Left lung (tissue), 10 donors: Measurements from ENCODE around the gene DPP8. TPM values are rescaled to one million over a fixed set of nuclear protein-coding genes. Genes with fewer than 3 reads are reported as not detected.
A peak's percentile ranks its signal among the peaks of the same experiment; 100 is the strongest.
"Not testable (repeated sequence)": the region's sequence is repeated elsewhere in the genome, so short reads cannot be mapped to it uniquely, and the experiment has no call there.

Source experiments
- ATAC-seq: fragments of 200-7000 bp; cut with Tn5 transposase; one replicate; pipeline ENCODE4 v1.9.1; 2020; ENCODE audit warnings: moderate library complexity
- DNase-seq, 4 donors: peaks; one replicate each; pipeline ENCODE4 v3.0.0-alpha.2; 2013 to 2020
- H3K27ac ChIP-seq, 2 donors: fragments of 200-600 bp; sonication (generic) in 1 of 2; one replicate each; pipeline versions ENCODE4 v1.5.0 to v1.8.0; 2020 to 2021
- H3K27me3 ChIP-seq, 2 donors: fragments of 200-600 bp; sonication (generic) in 1 of 2; one replicate each; pipeline versions ENCODE4 v1.5.0 to v1.8.0; 2020 to 2021
- H3K36me3 ChIP-seq, 2 donors: fragments of 200-600 bp; sonication (generic) in 1 of 2; one replicate each; pipeline versions ENCODE4 v1.5.0 to v1.8.0; 2020 to 2021
- H3K4me1 ChIP-seq, 2 donors: fragments of 200-600 bp; one replicate each; pipeline ENCODE4 v1.8.0; 2021
- H3K4me3 ChIP-seq, 2 donors: fragments of 200-600 bp; sonication (generic) in 1 of 2; one replicate each; pipeline versions ENCODE4 v1.5.0 to v1.8.0; 2020 to 2021; ENCODE audit warnings: mild to moderate bottlenecking in 1 of 2
- H3K9me3 ChIP-seq, 2 donors: fragments of 200-600 bp; sonication (generic) in 1 of 2; one replicate each; pipeline versions ENCODE4 v1.5.0 to v1.8.0; 2020 to 2021
- CTCF ChIP-seq, 2 donors: fragments of 200-600 bp; sonication (generic) in 1 of 2; IDR thresholded peaks; one replicate each; pipeline versions ENCODE4 v1.5.0 to v1.8.0; 2021; ENCODE audit warnings: antibody characterized with exemption in 2 of 2
- intact Hi-C, 2 donors: fragments of 100-400 bp; cut with DNase I; formaldehyde crosslinking; loops; one replicate each; pipeline versions ENCODE4 v1.11.2 to v1.14.2; 2022
- polyA plus RNA-seq, 6 donors: library from polyadenylated mRNA; unstranded; fragments of 120-200 nt; gene quantifications; one replicate each; pipeline ENCODE4 v1.2.1, GENCODE V29; 2013; ENCODE audit not compliant: insufficient read length in 6 of 6
- total RNA-seq, 2 donors: library from RNA; stranded (reverse); fragmentation: NEBNext Ultra II Directional; extraction: Animal tissue kit (Norgen Biotek cat#: 25700); gene quantifications; one replicate each; pipeline ENCODE4 v1.2.1, GENCODE V29; 2021
- donor health status: DM: no; HTN: yes; CAD: no.
- donor health status: DM: no; HTN: no; CAD: no.

DPP8 gene
- total and polyA plus RNA-seq, 8 donors = 30.1 to 35.0 (median 31.8) TPM

- Histone ChIP-seq H3K4me1 (no peaks in the 10 kb centered on the region), H3K27ac (no peak overlapping the region), H3K9me3 (no peaks in the 10 kb centered on the region), H3K36me3 (peaks cover 0 to 100% of the 10 kb centered on the region in 2 donors), H3K4me3 (no peak overlapping the region), H3K27me3 (no peaks in the 10 kb centered on the region)
- no peak for ATAC-seq
- intact Hi-C loops = no loop called here
- no peak for DNase-seq
- TF ChIP-seq CTCF (IDR thresholded peaks at IDR 0.05) = no peak
Measured at GRCh38 chr15:65484876-65485275, 32.6 kb downstream of the DPP8 start.

- Histone ChIP-seq H3K36me3 (peaks cover 0 to 100% of the 10 kb centered on the region in 2 donors), H3K9me3 (no peaks in the 10 kb centered on the region), H3K27me3 (no peaks in the 10 kb centered on the region), H3K27ac (no peak overlapping the region), H3K4me3 (no peak overlapping the region), H3K4me1 (no peaks in the 10 kb centered on the region)
- ATAC-seq = no peak
- peak in 1 of 4 donors; percentile 32 for DNase-seq
- TF ChIP-seq CTCF (IDR thresholded peaks at IDR 0.05) = no peak
- intact Hi-C loops = no loop called here
Measured at GRCh38 chr15:65476903-65477302, 40.6 kb downstream of the DPP8 start.

- no peaks in the 10 kb centered on the region for H3K9me3 ChIP-seq
- peaks cover 0 to 100% of the 10 kb centered on the region in 2 donors for H3K36me3 ChIP-seq
- intact Hi-C loops = no loop called here
- ATAC-seq (no peak), DNase-seq (no peak)
- no peaks in the 10 kb centered on the region for H3K4me1 ChIP-seq
- no peak overlapping the region for H3K27ac ChIP-seq
- H3K4me3 ChIP-seq = no peak overlapping the region
- no peaks in the 10 kb centered on the region for H3K27me3 ChIP-seq
- TF ChIP-seq CTCF (IDR thresholded peaks at IDR 0.05) = no peak
Measured at GRCh38 chr15:65470866-65471265, 46.6 kb downstream of the DPP8 start.

GRCh38 chr15:65468229-65468909, 49.1 kb downstream of the DPP8 start:
- peaks cover 0 to 100% of the 10 kb centered on the region in 2 donors for H3K36me3 ChIP-seq
- TF ChIP-seq CTCF (IDR thresholded peaks at IDR 0.05) = no peak
- no peaks in the 10 kb centered on the region for H3K27me3 ChIP-seq
- H3K4me1 ChIP-seq = no peaks in the 10 kb centered on the region
- no peak for DNase-seq
- no peaks in the 10 kb centered on the region for H3K9me3 ChIP-seq
- no peak overlapping the region for H3K27ac ChIP-seq
- H3K4me3 ChIP-seq = no peak overlapping the region
- intact Hi-C loops = no loop called here
- no peak for ATAC-seq

- intact Hi-C loops = no loop called here
- Histone ChIP-seq H3K27me3 (no peaks in the 10 kb centered on the region), H3K36me3 (peaks cover 0 to 100% of the 10 kb centered on the region in 2 donors), H3K4me3 (no peak overlapping the region), H3K4me1 (no peaks in the 10 kb centered on the region), H3K9me3 (no peaks in the 10 kb centered on the region), H3K27ac (no peak overlapping the region)
- TF ChIP-seq CTCF (IDR thresholded peaks at IDR 0.05) = no peak
- DNase-seq (no peak), ATAC-seq (no peak)
Measured at GRCh38 chr15:65466901-65467300, 50.6 kb downstream of the DPP8 start.

GRCh38 chr15:65463096-65463495, 54.4 kb downstream of the DPP8 start:
- H3K27ac ChIP-seq, H3K4me3 ChIP-seq, H3K9me3 ChIP-seq, H3K27me3 ChIP-seq, ATAC-seq, H3K4me1 ChIP-seq, intact Hi-C loops, DNase-seq: not testable (repeated sequence)
- peaks cover 0 to 100% of the 10 kb centered on the region in 2 donors for H3K36me3 ChIP-seq
